ENCODE data around the gene TLCD2. TPM values are rescaled to one million over a fixed set of nuclear protein-coding genes. Genes with fewer than 3 reads are reported as not detected.

The TLCD2 gene
- total and polyA plus RNA-seq, 4 donors = 1.2 to 7.3 (median 3.4) TPM

- TF ChIP-seq, protein P1, sequence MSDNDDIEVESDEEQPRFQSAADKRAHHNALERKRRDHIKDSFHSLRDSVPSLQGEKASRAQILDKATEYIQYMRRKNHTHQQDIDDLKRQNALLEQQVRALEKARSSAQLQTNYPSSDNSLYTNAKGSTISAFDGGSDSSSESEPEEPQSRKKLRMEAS (IDR thresholded peaks at IDR 0.05) = peak; percentile 63
- TF ChIP-seq GABPA (IDR thresholded peaks at IDR 0.05 in 1 of 2, conservative IDR thresholded peaks at IDR 0.05 in 1 of 2) (peak in 1 of 2 donors; percentile 19), RAD21 (IDR thresholded peaks at IDR 0.05) (peak in 1 of 2 donors; percentile 11), NR2F2 (IDR thresholded peaks at IDR 0.05) (no peak), YY1 (IDR thresholded peaks at IDR 0.05) (no peak), ATF3 (IDR thresholded peaks at IDR 0.05) (peak; percentile 9), REST (IDR thresholded peaks at IDR 0.05) (peak; percentile 20), SP1 (IDR thresholded peaks at IDR 0.05) (peak; percentile 57), HNF4G (IDR thresholded peaks at IDR 0.05) (no peak), EGR1 (IDR thresholded peaks at IDR 0.05; ENCODE audit: low read depth in 2 of 2) (peak; percentile 48 to 55), HNF4A (conservative IDR thresholded peaks at IDR 0.05) (peak; percentile 73 to 81), JUND (IDR thresholded peaks at IDR 0.05) (peak in 1 of 2 donors; percentile 42)
- H3K9ac ChIP-seq (ENCODE audit: low read depth in 1 of 2, low read length in 2 of 2) = peak overlapping the region in 1 of 2 donors; percentile 18
- peak overlapping the region; percentile 78 to 96 (median 89) for H3K4me3 ChIP-seq (ENCODE audit: low read depth in 1 of 3, low read length in 3 of 3)
- H3K27ac ChIP-seq (ENCODE audit: low read depth in 1 of 2, low read length in 2 of 2) = peak overlapping the region; percentile 95 to 96
- H3K27me3 ChIP-seq (ENCODE audit: control insufficient read depth in 4 of 4, insufficient read depth in 4 of 4, low read length in 3 of 4) = no peaks in the 10 kb centered on the region
- peaks cover 11 to 24% (median 14%) of the 10 kb centered on the region in 4 donors for H3K36me3 ChIP-seq (ENCODE audit: control insufficient read depth in 4 of 4, insufficient read depth in 3 of 4, low read depth in 1 of 4, low read length in 3 of 4)
- peak; percentile 97 for DNase-seq (ENCODE audit: low spot score)
- WGBS = 5% methylated on average over 19 of the region's 19 CpGs
- H3K9me3 ChIP-seq (ENCODE audit: control insufficient read depth in 4 of 4, low read length in 3 of 4) = no peaks in the 10 kb centered on the region
- peaks cover 12 to 59% (median 30%) of the 10 kb centered on the region in 4 donors for H3K4me1 ChIP-seq (ENCODE audit: control insufficient read depth in 4 of 4, insufficient read depth in 4 of 4, low read length in 3 of 4)
These were observed 4.3 kb upstream of the TLCD2 start for GRCh38 chr17:1714427-1714979.

- Histone ChIP-seq H3K4me1 (ENCODE audit: control insufficient read depth in 4 of 4, insufficient read depth in 4 of 4, low read length in 3 of 4) (peaks cover 13 to 62% (median 30%) of the 10 kb centered on the region in 4 donors), H3K27me3 (ENCODE audit: control insufficient read depth in 4 of 4, insufficient read depth in 4 of 4, low read length in 3 of 4) (no peaks in the 10 kb centered on the region)
- TF ChIP-seq, protein P1 (IDR thresholded peaks at IDR 0.05) = no peak
- TF ChIP-seq GABPA (IDR thresholded peaks at IDR 0.05 in 1 of 2, conservative IDR thresholded peaks at IDR 0.05 in 1 of 2) = no peak
- peak; percentile 5 to 17 for TF ChIP-seq RXRA (IDR thresholded peaks at IDR 0.05)
- TF ChIP-seq, protein P2, sequence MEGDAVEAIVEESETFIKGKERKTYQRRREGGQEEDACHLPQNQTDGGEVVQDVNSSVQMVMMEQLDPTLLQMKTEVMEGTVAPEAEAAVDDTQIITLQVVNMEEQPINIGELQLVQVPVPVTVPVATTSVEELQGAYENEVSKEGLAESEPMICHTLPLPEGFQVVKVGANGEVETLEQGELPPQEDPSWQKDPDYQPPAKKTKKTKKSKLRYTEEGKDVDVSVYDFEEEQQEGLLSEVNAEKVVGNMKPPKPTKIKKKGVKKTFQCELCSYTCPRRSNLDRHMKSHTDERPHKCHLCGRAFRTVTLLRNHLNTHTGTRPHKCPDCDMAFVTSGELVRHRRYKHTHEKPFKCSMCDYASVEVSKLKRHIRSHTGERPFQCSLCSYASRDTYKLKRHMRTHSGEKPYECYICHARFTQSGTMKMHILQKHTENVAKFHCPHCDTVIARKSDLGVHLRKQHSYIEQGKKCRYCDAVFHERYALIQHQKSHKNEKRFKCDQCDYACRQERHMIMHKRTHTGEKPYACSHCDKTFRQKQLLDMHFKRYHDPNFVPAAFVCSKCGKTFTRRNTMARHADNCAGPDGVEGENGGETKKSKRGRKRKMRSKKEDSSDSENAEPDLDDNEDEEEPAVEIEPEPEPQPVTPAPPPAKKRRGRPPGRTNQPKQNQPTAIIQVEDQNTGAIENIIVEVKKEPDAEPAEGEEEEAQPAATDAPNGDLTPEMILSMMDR (IDR thresholded peaks at IDR 0.05; ENCODE audit: low read depth, low read length, missing input control) = peak; percentile 43
- no peak for TF ChIP-seq ATF3 (IDR thresholded peaks at IDR 0.05)
- no peak for TF ChIP-seq HNF4G (IDR thresholded peaks at IDR 0.05)
- TF ChIP-seq YY1 (IDR thresholded peaks at IDR 0.05) = no peak
- TF ChIP-seq FOXA2 (IDR thresholded peaks at IDR 0.05) = no peak
- TF ChIP-seq RAD21 (IDR thresholded peaks at IDR 0.05) = peak; percentile 68 to 80
- no peak for TF ChIP-seq HNF4A (conservative IDR thresholded peaks at IDR 0.05)
These were observed 3.8 kb upstream of the TLCD2 start for GRCh38 chr17:1713878-1714426.

More at GRCh38 chr17:1713878-1714426, 3.8 kb upstream of the TLCD2 start:
- no peak overlapping the region for H3K9ac ChIP-seq (ENCODE audit: low read depth in 1 of 2, low read length in 2 of 2)
- peak overlapping the region; percentile 95 to 96 for H3K27ac ChIP-seq (ENCODE audit: low read depth in 1 of 2, low read length in 2 of 2)
- 7% methylated on average over 11 of the region's 11 CpGs for WGBS
- peak overlapping the region; percentile 68 to 96 (median 89) for H3K4me3 ChIP-seq (ENCODE audit: low read depth in 1 of 3, low read length in 3 of 3)
- H3K9me3 ChIP-seq (ENCODE audit: control insufficient read depth in 4 of 4, low read length in 3 of 4) = no peaks in the 10 kb centered on the region
- peak; percentile 41 for DNase-seq (ENCODE audit: low spot score)
- peaks cover 11 to 24% (median 14%) of the 10 kb centered on the region in 4 donors for H3K36me3 ChIP-seq (ENCODE audit: control insufficient read depth in 4 of 4, insufficient read depth in 3 of 4, low read depth in 1 of 4, low read length in 3 of 4)

Data from liver (tissue), 9 donors.